A549 (cell line): ENCODE measurements around the gene PBX3. TPM values are rescaled to one million over a fixed set of nuclear protein-coding genes. Genes with fewer than 3 reads are reported as not detected.
A peak's percentile ranks its signal among the peaks of the same experiment; 100 is the strongest.

ENCODE experiments used
- ATAC-seq, 2 experiments: fragments of 200-7000 bp in 1 of 2; fragments of >200 bp in 1 of 2; cut with Nextera tagmentation in 1 of 2; cut with Tn5 transposase in 1 of 2; 3 replicates each; pipeline versions ENCODE4 v1.8.0 to v1.9.1; 2018 to 2020; ENCODE audit warnings: mild to moderate bottlenecking in 1 of 2, moderate library complexity in 1 of 2
- CTCF ChIA-PET: fragments of 300-600 bp; sonication (Branson Sonifier 250); formaldehyde crosslinking; extraction: SDS; loops from one replicate; lab custom pipeline; 2021; ENCODE audit warnings: antibody characterized with exemption, inconsistent platforms; lab: Yijun Ruan, JAX
- POLR2A ChIA-PET: fragments of 350-600 bp; formaldehyde crosslinking; extraction: SDS; loops from one replicate; lab custom pipeline; 2021; ENCODE audit warnings: antibody characterized with exemption, inconsistent platforms; lab: Yijun Ruan, JAX
- DNase-seq, 2 experiments: peaks; one replicate each; pipeline versions ENCODE4 v3.0.0 to v3.0.0-alpha.2; 2011 to 2016; ENCODE audit warnings: low read depth in 1 of 2, low spot score in 1 of 2
- FAIRE-seq: peaks from 2 replicates; lab custom pipeline; 2011; peaks lifted over from hg19 to GRCh38; lab: Jason Lieb, UNC
- H3K27ac ChIP-seq, 2 experiments: fragments of >200 bp; sonication (Bioruptor Twin); formaldehyde crosslinking; 3 replicates each; pipeline ENCODE4 v1.5.1; 2016 to 2017
- H3K4me1 ChIP-seq: fragments of >200 bp; sonication (Bioruptor Twin); formaldehyde crosslinking; 3 replicates; pipeline ENCODE4 v1.6.1; 2016
- H3K4me2 ChIP-seq: fragments of >200 bp; sonication (Bioruptor Twin); formaldehyde crosslinking; 3 replicates; pipeline ENCODE4 v1.6.1; 2016
- H3K4me3 ChIP-seq: fragments of >200 bp; sonication (Bioruptor Twin); formaldehyde crosslinking; 3 replicates; pipeline ENCODE4 v1.5.1; 2016
- H3K9me3 ChIP-seq: fragments of >200 bp; sonication (Bioruptor Twin); formaldehyde crosslinking; 3 replicates; pipeline ENCODE4 v1.6.1; 2016
- CTCF ChIP-seq: fragments of >200 bp; sonication (Bioruptor Twin); formaldehyde crosslinking; IDR thresholded peaks from 3 replicates; pipeline ENCODE4 v1.5.1; 2016
- FOSB ChIP-seq: fragments of 250-450 bp; sonication (Bioruptor Pico); IDR thresholded peaks from 2 replicates; pipeline ENCODE4 v1.5.0; 2020; ENCODE audit warnings: mild to moderate bottlenecking, moderate library complexity
- GATA3 ChIP-seq: IDR thresholded peaks from 2 replicates; pipeline ENCODE4 v1.6.1; 2012; ENCODE audit warnings: borderline replicate concordance
- HES2 ChIP-seq: fragments of >200 bp; sonication (Bioruptor Twin); formaldehyde crosslinking; IDR thresholded peaks from 2 replicates; pipeline ENCODE4 v1.6.1; 2016
- HOXB13 ChIP-seq: fragments of 250-450 bp; sonication (Bioruptor Pico); IDR thresholded peaks from 2 replicates; pipeline ENCODE4 v1.5.0; 2020; ENCODE audit warnings: low read depth, mild to moderate bottlenecking, moderate library complexity
- JUNB ChIP-seq: fragments of >200 bp; sonication (Bioruptor Twin); formaldehyde crosslinking; IDR thresholded peaks from 2 replicates; pipeline ENCODE4 v1.6.1; 2016
- MAFK ChIP-seq: fragments of 450-650 bp; IDR thresholded peaks from 2 replicates; pipeline ENCODE4 v1.6.1; 2014; ENCODE audit not compliant: partially characterized antibody
- PBX3 ChIP-seq: IDR thresholded peaks from 2 replicates; pipeline ENCODE4 v1.6.1; 2012
- POLR2A ChIP-seq: IDR thresholded peaks from 2 replicates; pipeline ENCODE4 v1.6.1; 2012; ENCODE audit warnings: mild to moderate bottlenecking, low read length
- RCOR1 ChIP-seq: fragments of 150-350 bp; IDR thresholded peaks from 2 replicates; pipeline ENCODE4 v1.6.1; 2014; ENCODE audit warnings: antibody characterized with exemption, low read length, low read depth
- REST ChIP-seq: fragments of 200-600 bp; sonication (generic); IDR thresholded peaks from 2 replicates; pipeline ENCODE4 v1.6.1; 2016; ENCODE audit warnings: antibody characterized with exemption, mild to moderate bottlenecking, moderate library complexity
- SREBF2 ChIP-seq: fragments of 450-650 bp; IDR thresholded peaks from 2 replicates; pipeline ENCODE4 v1.6.1; 2014; ENCODE audit warnings: mild to moderate bottlenecking, moderate library complexity
- TFCP2L1 ChIP-seq: fragments of 250-450 bp; sonication (Bioruptor Pico); IDR thresholded peaks from 2 replicates; pipeline ENCODE4 v1.5.0; 2021; ENCODE audit warnings: mild to moderate bottlenecking
- USF2 ChIP-seq: fragments of 450-650 bp; IDR thresholded peaks from 2 replicates; pipeline ENCODE4 v1.6.1; 2014; ENCODE audit warnings: antibody characterized with exemption
- ZC3H11A ChIP-seq: fragments of 450-650 bp; IDR thresholded peaks from 2 replicates; pipeline ENCODE4 v1.6.1; 2014; ENCODE audit warnings: antibody characterized with exemption, mild to moderate bottlenecking
- ZSCAN20 ChIP-seq: fragments of 250-450 bp; sonication (Bioruptor Pico); IDR thresholded peaks from 2 replicates; pipeline ENCODE4 v1.8.0; 2022; ENCODE audit warnings: mild to moderate bottlenecking, moderate library complexity
- WGBS: methylation state at CpG from one replicate; pipeline ENCODE4 v1.1.6; 2017; ENCODE audit errors: missing lambda C conversion rate; 5-methylcytosine and 5-hydroxymethylcytosine counted together
- polyA plus RNA-seq, 4 experiments: library from polyadenylated mRNA; depleted of rRNA in 3 of 4; stranded (reverse); fragments of >200 nt; fragmentation: RNase III in 1 of 4; extraction: RNeasy Plus Mini Kit Qiagen cat#74134 plus additional on column Dnase treatment in 1 of 4; gene quantifications; 2 replicates in 3 of 4; 3 replicates in 1 of 4; pipeline ENCODE4 v1.2.3, GENCODE V29; 2011 to 2017
- TF ChIP-seq, protein P1 (sequence below): fragments of 150-350 bp; IDR thresholded peaks from 2 replicates; pipeline ENCODE4 v1.6.1; 2014; ENCODE audit warnings: low read depth, mild to moderate bottlenecking, low read length
- TF ChIP-seq, protein P2 (sequence below): IDR thresholded peaks from 2 replicates; pipeline ENCODE4 v1.6.1; 2012; ENCODE audit warnings: low read depth, borderline replicate concordance
- TF ChIP-seq, protein P3 (sequence below): fragments of >200 bp; sonication (Bioruptor Twin); formaldehyde crosslinking; IDR thresholded peaks from 3 replicates; pipeline ENCODE4 v1.6.1; 2016

The PBX3 gene
- polyA plus RNA-seq, 2 of the 4 experiments (the other 2 are of a cell fraction) = 10.7 to 23.5 TPM

DNA sequence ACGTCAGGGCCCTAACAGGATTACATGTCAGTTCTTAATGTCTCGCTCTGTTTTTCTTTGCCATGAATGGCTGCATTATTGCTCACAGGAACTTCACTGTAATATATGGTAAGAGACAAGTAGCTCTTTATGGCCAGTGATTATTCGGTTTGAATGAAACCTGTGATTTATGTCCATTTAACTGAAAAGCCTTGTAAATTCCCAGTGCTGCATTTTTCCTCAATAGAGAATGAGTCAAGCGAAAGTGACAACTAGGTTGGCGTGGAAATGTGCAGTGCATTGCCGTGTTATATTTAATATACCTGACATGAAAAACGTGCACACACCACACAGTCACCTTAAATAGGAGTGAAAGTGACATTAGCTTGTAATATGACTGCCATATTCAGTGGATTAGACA is 163.1 kb downstream of the PBX3 start:
- no peak overlapping the region for H3K4me3 ChIP-seq
- DNase-seq = no peak
- no peak overlapping the region for H3K27ac ChIP-seq
- POLR2A ChIA-PET = no interaction called here
- no peak for TF ChIP-seq HOXB13 (CRISPR knock-in tag)
- TF ChIP-seq SREBF2 = no peak
- no peak for TF ChIP-seq PBX3
- no peak for TF ChIP-seq GATA3
- TF ChIP-seq FOSB = no peak
- TF ChIP-seq, protein P1, sequence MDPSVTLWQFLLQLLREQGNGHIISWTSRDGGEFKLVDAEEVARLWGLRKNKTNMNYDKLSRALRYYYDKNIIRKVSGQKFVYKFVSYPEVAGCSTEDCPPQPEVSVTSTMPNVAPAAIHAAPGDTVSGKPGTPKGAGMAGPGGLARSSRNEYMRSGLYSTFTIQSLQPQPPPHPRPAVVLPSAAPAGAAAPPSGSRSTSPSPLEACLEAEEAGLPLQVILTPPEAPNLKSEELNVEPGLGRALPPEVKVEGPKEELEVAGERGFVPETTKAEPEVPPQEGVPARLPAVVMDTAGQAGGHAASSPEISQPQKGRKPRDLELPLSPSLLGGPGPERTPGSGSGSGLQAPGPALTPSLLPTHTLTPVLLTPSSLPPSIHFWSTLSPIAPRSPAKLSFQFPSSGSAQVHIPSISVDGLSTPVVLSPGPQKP = no peak
- TF ChIP-seq USF2 = no peak
- no peak for TF ChIP-seq REST
- TF ChIP-seq POLR2A = no peak
- TF ChIP-seq, protein P2, sequence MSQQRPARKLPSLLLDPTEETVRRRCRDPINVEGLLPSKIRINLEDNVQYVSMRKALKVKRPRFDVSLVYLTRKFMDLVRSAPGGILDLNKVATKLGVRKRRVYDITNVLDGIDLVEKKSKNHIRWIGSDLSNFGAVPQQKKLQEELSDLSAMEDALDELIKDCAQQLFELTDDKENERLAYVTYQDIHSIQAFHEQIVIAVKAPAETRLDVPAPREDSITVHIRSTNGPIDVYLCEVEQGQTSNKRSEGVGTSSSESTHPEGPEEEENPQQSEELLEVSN = no peak
- no peak for TF ChIP-seq ZC3H11A
- no peak for TF ChIP-seq ZSCAN20 (CRISPR knock-in tag)
- no peak for TF ChIP-seq TFCP2L1 (CRISPR knock-in tag)
- no peak for TF ChIP-seq HES2
- H3K4me1 ChIP-seq = no peaks in the 10 kb centered on the region
- H3K4me2 ChIP-seq = no peak overlapping the region
- WGBS = 88% methylated on average over 7 of the region's 7 CpGs
- peak; percentile 13 for FAIRE-seq
- no peak for ATAC-seq
- no peaks in the 10 kb centered on the region for H3K9me3 ChIP-seq
- CTCF ChIA-PET = no interaction called here

DNA sequence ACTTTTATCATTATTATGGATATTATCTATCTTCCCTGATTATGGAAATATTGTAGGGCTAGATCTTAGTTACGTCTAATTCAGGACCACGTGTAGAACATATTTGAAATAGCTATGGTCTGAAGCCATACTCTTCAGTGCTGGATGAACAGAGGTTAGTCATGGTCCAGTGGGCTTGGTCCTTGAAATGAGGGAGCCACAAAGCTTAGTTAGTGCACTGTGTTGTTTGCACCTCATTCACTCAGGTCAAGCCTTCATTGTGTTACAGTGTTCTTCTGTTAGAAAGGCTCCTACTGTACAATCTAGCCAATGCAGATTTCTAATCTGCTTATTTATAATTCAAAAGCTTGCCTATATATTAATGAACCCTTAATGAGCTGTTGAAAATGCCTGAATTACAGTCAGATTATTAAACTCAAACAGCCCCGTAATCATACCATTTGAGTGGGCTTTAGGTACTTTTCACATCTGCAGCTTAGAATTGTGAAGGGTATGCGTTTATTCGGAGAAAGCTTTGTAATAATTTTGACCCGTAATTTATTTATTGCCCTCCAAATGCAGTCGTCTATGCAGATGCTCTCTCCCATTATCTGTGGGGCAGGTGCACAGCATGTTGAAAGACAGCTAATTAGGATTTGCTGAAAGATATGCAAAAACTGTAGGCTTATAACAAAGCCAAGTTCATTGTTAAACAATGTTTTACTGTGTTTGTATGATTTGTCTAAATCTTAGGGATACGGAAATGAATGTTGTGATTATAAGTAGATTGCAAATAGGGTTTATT is 164.9 kb downstream of the PBX3 start:
- H3K4me1 ChIP-seq = no peaks in the 10 kb centered on the region
- TF ChIP-seq CTCF (no peak), MAFK (no peak), JUNB (no peak), RCOR1 (no peak)
- TF ChIP-seq, protein P3, sequence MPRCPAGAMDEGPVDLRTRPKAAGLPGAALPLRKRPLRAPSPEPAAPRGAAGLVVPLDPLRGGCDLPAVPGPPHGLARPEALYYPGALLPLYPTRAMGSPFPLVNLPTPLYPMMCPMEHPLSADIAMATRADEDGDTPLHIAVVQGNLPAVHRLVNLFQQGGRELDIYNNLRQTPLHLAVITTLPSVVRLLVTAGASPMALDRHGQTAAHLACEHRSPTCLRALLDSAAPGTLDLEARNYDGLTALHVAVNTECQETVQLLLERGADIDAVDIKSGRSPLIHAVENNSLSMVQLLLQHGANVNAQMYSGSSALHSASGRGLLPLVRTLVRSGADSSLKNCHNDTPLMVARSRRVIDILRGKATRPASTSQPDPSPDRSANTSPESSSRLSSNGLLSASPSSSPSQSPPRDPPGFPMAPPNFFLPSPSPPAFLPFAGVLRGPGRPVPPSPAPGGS = no peak
- ATAC-seq = no peak
- ChIA-PET CTCF (interaction anchor here (0.5 to 1.4 kb wide), 3 partner anchors 10 to 1791 kb away, joined by 3 to 4 read pairs (median 3); no protein-coding TSS in a partner anchor), POLR2A (no interaction called here)
- no peak for DNase-seq
- no peak overlapping the region for H3K4me3 ChIP-seq
- H3K4me2 ChIP-seq = no peak overlapping the region
- WGBS = 88% methylated on average over 8 of the region's 8 CpGs
- FAIRE-seq = no peak
- no peaks in the 10 kb centered on the region for H3K9me3 ChIP-seq
- no peak overlapping the region for H3K27ac ChIP-seq
